Measurements from ENCODE around the gene TRDN.
"Not testable (repeated sequence)": the region's sequence is repeated elsewhere in the genome, so short reads cannot be mapped to it uniquely, and the experiment has no call there.

DNA sequence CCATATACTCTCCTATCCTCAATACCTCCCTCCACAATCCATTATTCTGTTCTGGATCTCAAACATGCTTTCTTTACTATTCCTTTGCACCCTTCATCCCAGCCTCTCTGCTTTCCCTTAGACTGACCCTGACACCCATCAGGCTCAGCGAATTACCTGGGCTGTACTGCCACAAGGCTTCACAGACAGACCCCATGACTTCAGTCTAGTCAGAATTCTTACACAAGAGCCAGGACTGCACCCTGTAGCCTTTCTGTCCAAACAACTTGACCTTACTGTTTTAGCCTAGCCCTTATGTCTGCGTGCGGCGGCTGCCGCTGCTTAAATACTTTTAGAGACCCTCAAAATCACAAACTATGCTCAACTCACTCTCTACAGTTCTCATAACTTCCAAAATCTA is 76.9 kb downstream of the TRDN start:
- TF ChIP-seq, protein P1, sequence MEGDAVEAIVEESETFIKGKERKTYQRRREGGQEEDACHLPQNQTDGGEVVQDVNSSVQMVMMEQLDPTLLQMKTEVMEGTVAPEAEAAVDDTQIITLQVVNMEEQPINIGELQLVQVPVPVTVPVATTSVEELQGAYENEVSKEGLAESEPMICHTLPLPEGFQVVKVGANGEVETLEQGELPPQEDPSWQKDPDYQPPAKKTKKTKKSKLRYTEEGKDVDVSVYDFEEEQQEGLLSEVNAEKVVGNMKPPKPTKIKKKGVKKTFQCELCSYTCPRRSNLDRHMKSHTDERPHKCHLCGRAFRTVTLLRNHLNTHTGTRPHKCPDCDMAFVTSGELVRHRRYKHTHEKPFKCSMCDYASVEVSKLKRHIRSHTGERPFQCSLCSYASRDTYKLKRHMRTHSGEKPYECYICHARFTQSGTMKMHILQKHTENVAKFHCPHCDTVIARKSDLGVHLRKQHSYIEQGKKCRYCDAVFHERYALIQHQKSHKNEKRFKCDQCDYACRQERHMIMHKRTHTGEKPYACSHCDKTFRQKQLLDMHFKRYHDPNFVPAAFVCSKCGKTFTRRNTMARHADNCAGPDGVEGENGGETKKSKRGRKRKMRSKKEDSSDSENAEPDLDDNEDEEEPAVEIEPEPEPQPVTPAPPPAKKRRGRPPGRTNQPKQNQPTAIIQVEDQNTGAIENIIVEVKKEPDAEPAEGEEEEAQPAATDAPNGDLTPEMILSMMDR (IDR thresholded peaks at IDR 0.05) = not testable (repeated sequence)
- TF ChIP-seq POLR2A (IDR thresholded peaks at IDR 0.05) = not testable (repeated sequence)
